SIG-M5 (cell line): ENCODE data around the gene DST.

Experiments used
- DNase-seq: peaks from one replicate; lab custom pipeline; 2025; lab: John Stamatoyannopoulos, UW

The DST gene

DNA sequence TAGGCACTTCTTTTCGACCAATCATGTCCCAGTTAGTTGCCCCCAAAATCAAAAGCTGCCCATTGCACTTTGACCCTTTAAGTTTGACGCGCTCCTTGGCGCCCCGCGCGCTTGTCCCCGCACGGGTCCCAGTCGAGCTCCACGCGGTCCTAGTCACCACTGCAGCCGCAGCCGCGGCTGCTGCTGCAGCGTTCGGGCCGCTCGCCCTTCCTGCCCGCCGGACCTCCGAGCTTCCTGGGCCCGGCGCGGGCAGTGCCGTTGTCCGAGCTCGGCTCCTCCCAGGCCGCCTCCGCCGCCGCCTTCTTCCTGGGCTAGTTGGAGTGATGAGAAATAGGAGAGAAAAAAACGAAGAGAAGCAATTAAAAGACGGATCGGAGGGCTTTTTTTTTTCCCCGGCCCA lies 209.6 kb downstream of the DST start:
- DNase-seq, result no peak

GRCh38 chr6:56432194-56432593 lies 210.5 kb downstream of the DST start:
- DNase-seq, result no peak

GRCh38 chr6:56430629-56431600 lies 211.8 kb downstream of the DST start:
- DNase-seq, result no peak

GRCh38 chr6:56424542-56425083 lies 218.1 kb downstream of the DST start:
- no peak for DNase-seq

DNA sequence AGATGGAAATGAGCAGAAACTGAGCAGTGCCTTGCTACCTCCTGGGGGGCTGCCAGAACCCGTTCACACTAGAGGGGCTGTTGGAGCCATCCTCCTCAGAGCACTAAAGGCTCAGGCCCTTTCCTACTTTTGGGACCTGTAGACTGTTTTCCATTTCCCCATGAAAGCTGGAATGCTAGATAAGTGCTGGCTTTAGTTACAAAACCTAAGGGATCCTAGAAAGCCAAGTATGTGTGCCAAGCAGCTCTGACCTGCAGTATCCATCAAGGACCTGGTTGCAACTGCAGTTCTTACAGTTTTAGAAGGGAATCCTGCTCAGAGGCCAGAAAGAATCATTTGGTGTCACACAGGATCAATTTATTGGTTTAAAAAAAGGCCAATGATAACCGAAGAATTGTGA lies 218.6 kb downstream of the DST start:
- no peak for DNase-seq

GRCh38 chr6:56420296-56420695 lies 222.4 kb downstream of the DST start:
- no peak for DNase-seq

DNA sequence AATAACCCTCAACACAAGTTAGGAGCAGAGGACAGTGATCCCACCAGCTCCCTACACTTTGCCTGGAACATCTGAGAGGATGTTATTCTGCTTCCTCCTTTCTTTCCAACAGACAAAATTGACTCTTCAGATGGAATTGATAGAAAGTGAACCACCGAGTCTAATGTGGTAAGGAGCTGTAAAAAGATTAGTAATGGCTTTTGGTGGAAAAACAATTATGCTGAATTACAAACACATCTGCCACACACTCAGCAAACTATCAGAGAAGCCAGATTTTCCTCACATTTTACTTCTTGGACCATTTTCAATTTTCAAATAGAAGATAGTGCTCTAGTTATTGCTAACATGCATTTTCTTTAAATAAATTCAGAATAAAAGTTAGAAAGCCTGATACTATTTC lies 223.5 kb downstream of the DST start:
- no peak for DNase-seq

GRCh38 chr6:56417823-56418222 lies 224.9 kb downstream of the DST start:
- no peak for DNase-seq

DNA sequence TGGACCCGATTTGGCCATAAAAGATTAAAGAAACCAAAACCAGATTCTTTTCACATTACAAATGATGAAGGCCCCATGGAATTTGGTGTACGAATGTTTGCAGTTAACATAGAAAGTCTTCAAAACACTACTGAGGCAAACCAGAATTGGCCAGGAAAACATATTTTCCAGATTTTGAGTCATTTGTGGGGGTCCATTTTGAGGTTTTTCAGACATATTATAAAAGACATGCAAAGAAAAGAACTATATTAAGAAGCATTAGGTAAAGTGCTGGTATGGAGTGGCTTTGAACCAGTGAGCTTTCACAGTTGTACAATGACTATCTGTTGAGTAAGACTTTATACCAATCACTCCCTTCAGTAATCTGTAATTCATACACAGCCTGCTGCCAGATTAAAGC lies 226.4 kb downstream of the DST start:
- DNase-seq, result no peak

DNA sequence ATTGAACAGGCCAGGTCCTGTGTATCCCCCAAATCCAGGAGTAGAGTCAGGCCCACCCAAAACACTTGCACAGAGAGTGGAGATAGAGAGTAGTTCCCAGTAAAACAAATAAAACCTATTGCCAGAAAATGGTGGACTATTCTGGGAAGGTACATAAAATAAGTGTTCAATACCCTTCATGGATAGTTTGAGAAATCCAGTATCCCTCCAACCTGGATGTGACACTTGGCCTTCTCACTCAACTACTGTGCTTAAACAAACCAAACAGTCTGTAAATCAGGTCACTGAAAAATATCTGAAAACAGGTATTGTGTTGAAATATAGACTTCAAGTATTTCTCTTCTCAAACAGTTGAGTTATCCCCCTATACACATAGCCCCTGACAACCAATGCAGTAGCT lies 233.7 kb downstream of the DST start:
- DNase-seq, result no peak
